ENCODE data around the gene CATSPERB.

DNA sequence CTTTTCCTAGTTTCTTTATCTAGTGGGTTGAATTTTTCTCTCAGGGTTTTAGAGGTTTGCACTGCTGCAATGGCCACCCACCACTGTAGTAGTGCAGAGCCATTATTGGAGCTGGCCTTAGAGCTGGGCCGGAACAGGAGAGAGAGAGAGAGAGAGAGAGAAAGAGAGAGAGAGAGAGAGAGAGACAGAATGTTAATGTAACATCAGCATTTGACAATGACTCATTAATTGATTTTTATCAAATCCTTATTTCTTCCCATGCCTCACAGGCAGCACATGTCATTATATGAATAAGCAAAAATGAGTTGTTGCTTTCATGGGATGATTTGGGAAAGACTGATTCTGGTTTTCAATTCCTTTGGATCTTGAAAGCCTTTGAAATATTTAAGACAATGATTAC lies 145.5 kb downstream of the CATSPERB start:
- TF ChIP-seq CTCF (IDR thresholded peaks at IDR 0.05) = no peak
- no peak for TF ChIP-seq POLR2A (IDR thresholded peaks at IDR 0.05; ENCODE audit: low read depth)
- TF ChIP-seq EP300 (IDR thresholded peaks at IDR 0.05) = no peak

Data from esophagus muscularis mucosa (tissue), 4 donors.